GM19438 (cell line): Measurements from ENCODE around the gene CACNA2D3.

ENCODE experiments used
- ATAC-seq: cut with Tn5 transposase; IDR thresholded peaks from one replicate; pipeline ENCODE4 v1.9.1; 2021; ENCODE audit warnings: low read depth; ENCODE audit not compliant: unreplicated experiment

The CACNA2D3 gene

GRCh38 chr3:54818942-54819341 lies 696.6 kb downstream of the CACNA2D3 start:
- no peak for ATAC-seq

GRCh38 chr3:54819946-54820345 lies 697.6 kb downstream of the CACNA2D3 start:
- no peak for ATAC-seq

- no peak for ATAC-seq
Measured at GRCh38 chr3:54822206-54822605, 699.9 kb downstream of the CACNA2D3 start.

GRCh38 chr3:54826251-54826691 lies 703.9 kb downstream of the CACNA2D3 start:
- ATAC-seq, result no peak

- ATAC-seq, result no peak
Measured at GRCh38 chr3:54827056-54827687, 704.8 kb downstream of the CACNA2D3 start.

GRCh38 chr3:54827776-54828175 lies 705.4 kb downstream of the CACNA2D3 start:
- no peak for ATAC-seq

GRCh38 chr3:54830658-54831057 lies 708.3 kb downstream of the CACNA2D3 start:
- ATAC-seq, result no peak

GRCh38 chr3:54831112-54831511 lies 708.8 kb downstream of the CACNA2D3 start:
- ATAC-seq, result no peak

- no peak for ATAC-seq
Measured at GRCh38 chr3:54832876-54833275, 710.5 kb downstream of the CACNA2D3 start.

GRCh38 chr3:54835701-54836100 lies 713.3 kb downstream of the CACNA2D3 start:
- ATAC-seq, result no peak

- ATAC-seq, result no peak
Measured at GRCh38 chr3:54836871-54837270, 714.5 kb downstream of the CACNA2D3 start.

- no peak for ATAC-seq
Measured at GRCh38 chr3:54837964-54838363, 715.6 kb downstream of the CACNA2D3 start.

GRCh38 chr3:54841471-54841870 lies 719.1 kb downstream of the CACNA2D3 start:
- no peak for ATAC-seq

- ATAC-seq, result no peak
Measured at GRCh38 chr3:54843352-54843751, 721.0 kb downstream of the CACNA2D3 start.

GRCh38 chr3:54844211-54844610 lies 721.9 kb downstream of the CACNA2D3 start:
- no peak for ATAC-seq

- no peak for ATAC-seq
Measured at GRCh38 chr3:54845011-54845410, 722.7 kb downstream of the CACNA2D3 start.

GRCh38 chr3:54845551-54845950 lies 723.2 kb downstream of the CACNA2D3 start:
- ATAC-seq, result no peak

GRCh38 chr3:54846119-54846518 lies 723.8 kb downstream of the CACNA2D3 start:
- no peak for ATAC-seq

- no peak for ATAC-seq
Measured at GRCh38 chr3:54847361-54847760, 725.0 kb downstream of the CACNA2D3 start.

- no peak for ATAC-seq
Measured at GRCh38 chr3:54849360-54849759, 727.0 kb downstream of the CACNA2D3 start.

GRCh38 chr3:54850484-54851018 lies 728.2 kb downstream of the CACNA2D3 start:
- ATAC-seq, result no peak

GRCh38 chr3:54853573-54854404 lies 731.4 kb downstream of the CACNA2D3 start:
- peak; percentile 74 for ATAC-seq
